ENCODE measurements around the gene DMBT1.

DMBT1 gene

GRCh38 chr10:122549636-122550035, 10.9 kb upstream of the DMBT1 start:
- Histone ChIP-seq H3K27me3 (ENCODE audit: control insufficient read depth, insufficient read depth, low read length) (no peaks in the 10 kb centered on the region), H3K79me2 (no peaks in the 10 kb centered on the region), H3K27ac (no peak overlapping the region), H3K9ac (no peak overlapping the region), H3K9me3 (ENCODE audit: control insufficient read depth, low read length) (no peaks in the 10 kb centered on the region), H3K4me1 (no peaks in the 10 kb centered on the region), H3K4me2 (ENCODE audit: low read length) (no peak overlapping the region), H2AFZ (no peak overlapping the region), H3K4me3 (ENCODE audit: low read depth, low read length) (no peak overlapping the region), H3K36me3 (ENCODE audit: control insufficient read depth, insufficient read depth, low read length) (no peaks in the 10 kb centered on the region)
- no peak for TF ChIP-seq CTCF (IDR thresholded peaks at IDR 0.05)

- Histone ChIP-seq H3K27ac (no peak overlapping the region), H3K9me3 (ENCODE audit: control insufficient read depth, low read length) (no peaks in the 10 kb centered on the region), H3K4me1 (no peaks in the 10 kb centered on the region), H3K79me2 (no peaks in the 10 kb centered on the region), H3K4me3 (ENCODE audit: low read depth, low read length) (no peak overlapping the region), H3K36me3 (ENCODE audit: control insufficient read depth, insufficient read depth, low read length) (no peaks in the 10 kb centered on the region), H2AFZ (no peak overlapping the region), H3K27me3 (ENCODE audit: control insufficient read depth, insufficient read depth, low read length) (no peaks in the 10 kb centered on the region), H3K9ac (no peak overlapping the region), H3K4me2 (ENCODE audit: low read length) (no peak overlapping the region)
- TF ChIP-seq CTCF (IDR thresholded peaks at IDR 0.05), result no peak
Measured at GRCh38 chr10:122550427-122550826, 10.1 kb upstream of the DMBT1 start.

- Histone ChIP-seq H3K79me2 (no peaks in the 10 kb centered on the region), H3K4me3 (ENCODE audit: low read depth, low read length) (no peak overlapping the region), H3K36me3 (ENCODE audit: control insufficient read depth, insufficient read depth, low read length) (no peaks in the 10 kb centered on the region), H2AFZ (no peak overlapping the region), H3K27ac (no peak overlapping the region), H3K27me3 (ENCODE audit: control insufficient read depth, insufficient read depth, low read length) (no peaks in the 10 kb centered on the region), H3K9me3 (ENCODE audit: control insufficient read depth, low read length) (no peaks in the 10 kb centered on the region), H3K9ac (no peak overlapping the region), H3K4me2 (ENCODE audit: low read length) (no peak overlapping the region), H3K4me1 (no peaks in the 10 kb centered on the region)
- no peak for TF ChIP-seq CTCF (IDR thresholded peaks at IDR 0.05)
Measured at GRCh38 chr10:122550983-122551382, 9.6 kb upstream of the DMBT1 start.

- H3K4me3 ChIP-seq (ENCODE audit: low read depth, low read length), result no peak overlapping the region
- no peak for TF ChIP-seq CTCF (IDR thresholded peaks at IDR 0.05)
- no peaks in the 10 kb centered on the region for H3K36me3 ChIP-seq (ENCODE audit: control insufficient read depth, insufficient read depth, low read length)
- H3K27me3 ChIP-seq (ENCODE audit: control insufficient read depth, insufficient read depth, low read length), result no peaks in the 10 kb centered on the region
- H3K4me2 ChIP-seq (ENCODE audit: low read length), result no peak overlapping the region
- no peaks in the 10 kb centered on the region for H3K9me3 ChIP-seq (ENCODE audit: control insufficient read depth, low read length)
- no peak overlapping the region for H3K9ac ChIP-seq
- H3K27ac ChIP-seq, result no peak overlapping the region
- H3K4me1 ChIP-seq, result no peaks in the 10 kb centered on the region
- H3K79me2 ChIP-seq, result no peaks in the 10 kb centered on the region
- no peak overlapping the region for H2AFZ ChIP-seq
Measured at GRCh38 chr10:122551450-122551849, 9.1 kb upstream of the DMBT1 start.

- H3K4me1 ChIP-seq, result no peaks in the 10 kb centered on the region
- no peaks in the 10 kb centered on the region for H3K36me3 ChIP-seq (ENCODE audit: control insufficient read depth, insufficient read depth, low read length)
- H2AFZ ChIP-seq, result no peak overlapping the region
- no peak overlapping the region for H3K4me2 ChIP-seq (ENCODE audit: low read length)
- TF ChIP-seq CTCF (IDR thresholded peaks at IDR 0.05), result no peak
- no peak overlapping the region for H3K4me3 ChIP-seq (ENCODE audit: low read depth, low read length)
- H3K27me3 ChIP-seq (ENCODE audit: control insufficient read depth, insufficient read depth, low read length), result no peaks in the 10 kb centered on the region
- no peaks in the 10 kb centered on the region for H3K79me2 ChIP-seq
- H3K9me3 ChIP-seq (ENCODE audit: control insufficient read depth, low read length), result no peaks in the 10 kb centered on the region
- no peak overlapping the region for H3K27ac ChIP-seq
- no peak overlapping the region for H3K9ac ChIP-seq
Measured at GRCh38 chr10:122553341-122553740, 7.2 kb upstream of the DMBT1 start.
